Measurements from ENCODE around the gene MYT1.

Gene MYT1

GRCh38 chr20:64236137-64237088 is 72.2 kb downstream of the MYT1 start:
- peak; percentile 6 for DNase-seq

- DNase-seq: no peak
These were observed 73.1 kb downstream of the MYT1 start for GRCh38 chr20:64237316-64237715.

- no peak for DNase-seq
These were observed 74.0 kb downstream of the MYT1 start for GRCh38 chr20:64238115-64238825.

GRCh38 chr20:64238851-64239387 is 74.7 kb downstream of the MYT1 start:
- DNase-seq: no peak

DNA sequence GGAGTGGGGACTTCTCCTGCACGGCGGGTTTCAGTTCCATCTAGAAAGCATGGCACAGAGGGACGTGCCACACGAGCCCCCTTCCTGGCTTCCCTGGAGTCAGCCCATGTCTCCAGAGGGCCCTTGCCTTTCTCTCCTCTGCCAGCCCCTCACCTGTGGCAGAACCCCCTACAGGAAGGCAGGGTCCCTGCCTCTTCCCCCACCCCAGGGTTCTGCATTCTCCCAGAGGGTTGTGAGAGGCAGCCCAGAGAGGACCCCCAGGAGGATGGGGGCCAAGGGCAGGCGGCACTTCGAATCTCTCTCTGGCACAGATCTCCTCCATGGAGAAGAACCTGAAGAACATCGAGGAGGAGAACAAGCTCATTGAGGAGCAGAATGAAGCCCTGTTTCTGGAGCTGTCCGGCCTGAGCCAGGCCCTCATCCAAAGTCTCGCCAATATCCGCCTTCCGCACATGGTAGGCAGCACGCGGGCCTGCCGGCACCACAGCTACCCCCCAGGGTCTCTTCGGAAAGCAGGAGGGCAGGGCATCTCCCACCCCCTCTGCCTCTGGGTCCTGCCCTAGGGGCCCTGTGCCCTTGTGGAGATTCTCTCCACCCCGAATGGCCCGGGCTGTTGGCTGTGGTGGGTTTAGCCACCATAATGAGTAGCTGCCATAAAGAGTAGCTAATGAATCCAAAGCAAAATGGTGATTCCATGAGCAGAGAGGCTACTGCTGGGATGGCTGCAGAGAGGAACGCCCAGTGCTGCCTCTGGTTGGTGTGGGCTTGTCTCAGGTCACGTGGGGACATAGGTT is 75.4 kb downstream of the MYT1 start:
- no peak for DNase-seq

DNA sequence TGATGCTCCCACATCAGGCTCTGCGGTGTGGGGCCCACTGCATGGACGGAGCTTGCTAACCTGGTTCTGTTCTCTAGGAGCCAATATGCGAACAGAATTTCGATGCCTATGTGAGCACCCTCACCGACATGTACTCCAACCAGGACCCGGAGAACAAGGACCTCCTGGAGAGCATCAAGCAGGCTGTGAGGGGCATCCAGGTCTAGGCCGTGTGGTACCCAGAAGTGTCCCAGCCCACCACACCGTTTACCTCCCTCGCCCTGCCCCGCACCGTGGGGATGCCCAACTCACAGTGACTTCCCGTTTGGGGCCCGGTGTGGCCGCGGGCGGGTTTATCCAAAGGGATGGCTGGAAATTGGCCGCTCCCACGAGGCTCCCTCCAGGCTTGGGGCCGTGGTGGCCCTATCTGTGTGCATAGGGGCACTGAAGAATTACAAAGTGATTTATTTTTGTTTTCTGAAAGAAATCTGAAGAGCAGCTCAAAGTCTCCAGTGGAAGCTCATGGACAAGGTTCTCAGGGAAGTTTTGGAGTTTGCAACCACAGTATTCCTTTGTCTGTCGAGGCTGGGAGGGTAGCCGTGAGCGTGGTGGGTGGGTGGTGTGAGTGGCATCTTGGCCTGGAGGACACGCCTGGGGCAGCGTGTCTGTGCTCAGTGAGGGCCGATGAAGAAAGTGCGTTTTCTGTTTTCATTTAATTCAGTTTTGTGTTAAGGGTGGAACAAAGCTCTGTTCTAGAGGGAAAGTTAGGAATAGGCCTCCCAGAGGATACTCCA is 76.2 kb downstream of the MYT1 start:
- no peak for DNase-seq

DNA sequence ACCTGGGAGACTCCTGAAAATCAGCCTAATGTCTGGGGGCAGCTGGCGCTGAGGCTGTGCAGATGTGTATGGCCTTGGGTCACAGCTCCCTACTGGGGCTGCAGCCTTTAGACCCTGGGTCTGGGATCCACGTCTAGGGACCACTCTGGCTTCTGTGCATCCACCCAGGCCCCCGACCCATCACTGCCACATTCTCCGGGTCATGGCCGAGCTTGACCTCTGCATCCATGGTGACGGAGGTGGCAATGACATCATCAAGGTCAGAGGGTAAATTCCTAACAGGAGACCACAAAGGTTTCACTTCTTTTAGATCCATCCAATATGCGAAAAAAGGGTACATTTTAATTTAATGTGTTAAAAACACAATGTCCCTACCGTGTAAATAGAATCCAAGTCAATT is 76.8 kb downstream of the MYT1 start:
- DNase-seq: no peak

- no peak for DNase-seq
These were observed 77.9 kb downstream of the MYT1 start for GRCh38 chr20:64242003-64242796.

DNA sequence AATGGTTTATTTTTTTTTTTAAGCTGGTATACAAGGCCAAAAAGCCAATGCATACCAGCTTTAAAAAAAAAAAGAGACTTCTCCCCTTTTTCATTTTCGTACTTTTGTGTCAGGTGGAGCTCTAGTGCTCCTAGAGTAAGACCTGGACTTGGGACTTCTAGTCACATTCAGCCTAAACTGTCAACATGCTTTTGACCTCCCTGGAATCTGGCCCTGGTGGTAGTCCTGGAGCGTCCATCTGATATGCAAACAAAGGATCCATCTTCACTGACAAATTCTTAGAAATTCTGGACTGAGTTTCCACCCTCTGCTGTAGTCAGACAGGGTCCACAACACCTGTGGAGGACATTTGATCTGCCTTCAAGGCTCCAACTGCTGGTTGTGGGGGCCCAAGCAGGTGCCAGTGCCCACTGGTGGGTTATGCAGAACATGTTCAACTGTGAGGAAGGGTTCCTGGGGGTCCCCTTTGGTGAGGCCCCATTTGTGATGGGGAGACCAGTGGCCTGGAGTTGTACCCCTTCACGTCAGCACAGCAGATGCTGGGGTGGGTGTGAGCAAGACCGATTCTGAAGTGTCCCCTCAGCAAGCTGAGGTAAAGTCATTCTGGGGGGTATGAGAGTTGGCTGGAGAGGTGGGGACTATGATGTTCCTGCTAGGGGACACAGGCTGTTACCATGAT is 78.7 kb downstream of the MYT1 start:
- DNase-seq: no peak

- peak; percentile 41 for DNase-seq
These were observed 80.1 kb downstream of the MYT1 start for GRCh38 chr20:64244281-64244805.

- peak; percentile 79 for DNase-seq
These were observed 80.8 kb downstream of the MYT1 start for GRCh38 chr20:64244870-64245603.

DNA sequence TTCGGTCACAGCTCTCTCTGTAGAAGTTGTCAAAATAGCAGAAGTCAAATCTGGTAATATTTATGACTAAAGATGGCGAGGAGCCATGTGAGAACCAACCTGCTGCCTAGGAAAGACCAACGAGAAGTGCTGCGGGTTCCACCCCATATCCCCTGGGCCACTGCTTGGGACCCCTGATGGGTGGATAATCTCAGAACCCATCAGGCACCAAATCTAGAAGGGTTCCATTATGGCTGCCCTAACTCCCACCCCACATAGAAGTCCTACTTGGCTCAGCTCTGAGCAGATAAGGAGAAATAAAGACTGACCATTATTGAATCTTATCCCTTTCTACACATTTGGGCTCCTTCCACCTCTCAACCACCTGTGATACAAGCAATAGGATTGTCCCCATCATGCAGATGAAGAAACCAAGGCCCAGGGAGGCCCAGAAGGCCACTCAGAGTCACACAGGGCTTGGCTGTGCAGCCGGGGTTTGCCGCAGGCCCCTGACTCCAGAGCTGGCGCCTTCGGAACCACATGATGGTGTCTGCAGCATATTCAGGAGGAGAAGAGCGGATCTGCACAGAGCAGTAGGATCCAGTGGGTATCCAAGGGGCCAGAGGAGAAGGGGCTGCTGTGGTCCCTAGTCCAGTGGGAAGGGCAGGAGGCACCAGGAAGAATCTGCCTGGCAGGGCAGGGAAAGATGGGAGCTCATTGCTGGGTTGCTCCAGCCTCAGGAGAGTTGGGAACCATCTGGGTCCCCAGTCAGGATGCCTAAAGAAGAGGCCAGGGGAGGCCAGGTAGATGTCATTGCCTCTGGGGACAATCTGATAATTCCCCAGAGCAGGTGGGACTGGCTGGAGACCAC is 81.7 kb downstream of the MYT1 start:
- no peak for DNase-seq

DNA sequence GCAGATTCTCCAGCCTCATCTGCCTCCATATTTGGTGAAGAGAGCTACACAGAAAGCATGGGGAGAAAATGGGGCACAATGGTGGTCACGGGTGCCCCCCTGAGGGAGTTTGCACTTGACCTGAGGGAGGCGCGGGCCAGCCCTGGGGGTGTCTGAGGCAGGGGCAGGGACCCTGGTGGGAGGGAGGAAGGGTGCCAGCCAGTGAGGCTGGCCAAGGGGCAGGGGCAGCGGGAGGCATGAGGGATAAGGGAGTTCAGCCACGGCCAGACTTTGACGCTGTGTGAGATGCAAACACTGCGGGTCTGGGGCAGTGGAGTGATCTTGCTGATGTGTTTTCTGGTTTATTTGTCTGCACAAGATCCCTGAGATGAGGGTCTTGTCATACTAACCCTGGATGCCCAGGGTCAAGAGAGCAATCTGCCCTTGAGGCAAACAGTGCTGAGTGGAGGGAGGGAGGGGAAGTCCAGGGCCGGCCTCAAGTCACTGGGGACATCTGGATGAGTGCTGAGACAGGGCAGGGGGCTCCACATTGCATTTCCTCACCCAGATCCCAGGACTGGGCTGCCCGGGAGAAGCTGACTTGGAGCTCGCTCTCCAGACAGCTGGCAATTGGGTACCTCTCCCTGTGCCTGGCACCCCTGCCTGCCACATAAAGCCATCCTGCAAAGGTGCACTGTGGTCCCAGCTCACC is 82.5 kb downstream of the MYT1 start:
- no peak for DNase-seq

GRCh38 chr20:64247307-64247618 is 83.0 kb downstream of the MYT1 start:
- DNase-seq: no peak

DNA sequence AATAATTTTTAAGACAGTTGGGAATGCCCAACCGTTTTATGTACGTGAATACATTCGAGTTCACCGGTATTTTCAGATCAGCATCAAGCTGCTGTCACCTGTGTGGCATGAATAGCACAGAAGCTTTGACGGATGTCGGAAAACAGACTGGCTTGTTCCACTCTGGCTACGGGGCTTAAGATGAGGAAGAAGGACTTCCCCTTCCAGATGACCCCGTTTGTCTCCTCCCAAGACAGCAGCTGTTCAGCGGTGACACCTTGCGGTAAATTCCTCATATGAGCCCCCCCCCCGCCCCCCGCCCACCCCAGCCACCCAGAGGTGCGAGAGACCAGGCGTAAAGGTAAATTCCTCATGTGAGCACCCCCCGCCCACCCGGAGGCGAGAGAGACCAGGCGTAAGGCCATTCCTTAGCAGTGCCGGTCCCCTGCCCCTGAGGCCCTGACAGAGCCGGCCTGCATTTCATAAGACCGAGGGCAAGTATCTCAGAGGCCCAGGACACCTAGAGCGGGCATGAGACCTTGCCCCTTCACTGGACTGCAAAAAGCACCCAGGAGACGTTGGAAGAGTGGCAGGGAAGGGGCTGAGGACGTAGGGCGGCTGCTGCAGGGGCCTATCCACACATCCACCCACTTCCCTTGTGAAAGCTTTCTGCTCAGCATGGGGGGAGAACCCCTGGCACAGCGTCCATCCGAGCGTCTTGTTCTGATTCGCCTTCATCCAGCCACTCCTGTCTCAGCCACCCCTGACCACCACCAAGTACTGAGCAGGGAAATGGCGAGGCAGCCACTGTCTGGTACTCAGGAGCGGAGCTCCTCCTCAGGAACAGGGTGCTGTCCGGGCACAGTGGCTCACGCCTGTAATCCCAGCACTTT is 84.0 kb downstream of the MYT1 start:
- no peak for DNase-seq

GRCh38 chr20:64250027-64250426 is 85.8 kb downstream of the MYT1 start:
- no peak for DNase-seq

GRCh38 chr20:64253000-64253383 is 88.7 kb downstream of the MYT1 start:
- no peak for DNase-seq

All from NCI-H345 (cell line).